DND-41 (cell line): ENCODE measurements around the gene PRDX2.

Experiments
- ATAC-seq: fragments of 200-7000 bp; cut with Tn5 transposase; 3 replicates; pipeline ENCODE4 v1.9.1; 2021; ENCODE audit warnings: low read depth; ENCODE audit not compliant: insufficient read depth
- DNase-seq: peaks from one replicate; pipeline ENCODE4 v3.0.0-alpha.2; 2020
- H2AFZ ChIP-seq: 2 replicates; pipeline ENCODE4 v1.6.0; 2012; ENCODE audit warnings: low read depth, low read length
- H3K27ac ChIP-seq: 2 replicates; pipeline ENCODE4 v1.5.1; 2012; ENCODE audit warnings: low read length, inconsistent platforms
- H3K27me3 ChIP-seq: fragments of 200-600 bp; sonication (generic); 2 replicates; pipeline ENCODE4 v1.6.0; 2012; ENCODE audit warnings: low read length, mild to moderate bottlenecking, inconsistent platforms; ENCODE audit not compliant: insufficient read depth, poor library complexity
- H3K36me3 ChIP-seq: 2 replicates; pipeline ENCODE4 v1.5.1; 2012; ENCODE audit warnings: low read length, inconsistent platforms; ENCODE audit not compliant: insufficient read depth
- H3K4me1 ChIP-seq: 2 replicates; pipeline ENCODE4 v1.5.1; 2012; ENCODE audit warnings: mild to moderate bottlenecking, low read length; ENCODE audit not compliant: insufficient read depth
- H3K4me2 ChIP-seq: 2 replicates; pipeline ENCODE4 v1.6.0; 2012; ENCODE audit warnings: mild to moderate bottlenecking, moderate library complexity, low read length, inconsistent platforms; ENCODE audit not compliant: insufficient read depth
- H3K4me3 ChIP-seq, 2 experiments: fragments of 200-600 bp in 1 of 2; shearing (Covaris generic) in 1 of 2; 2 replicates each; pipeline ENCODE4 v1.5.1; 2012 to 2016; ENCODE audit warnings: inconsistent platforms in 2 of 2, low read length in 2 of 2, mild to moderate bottlenecking in 2 of 2, low read depth in 1 of 2, moderate library complexity in 1 of 2
- H3K79me2 ChIP-seq: 2 replicates; pipeline ENCODE4 v1.6.0; 2012; ENCODE audit warnings: low read length, inconsistent platforms; ENCODE audit not compliant: insufficient read depth
- H3K9ac ChIP-seq: 2 replicates; pipeline ENCODE4 v1.6.0; 2012; ENCODE audit warnings: low read depth, mild to moderate bottlenecking, inconsistent platforms, low read length, moderate library complexity
- H3K9me3 ChIP-seq: 2 replicates; pipeline ENCODE4 v1.5.1; 2012; ENCODE audit warnings: low read length, moderate library complexity, mild to moderate bottlenecking, inconsistent platforms; ENCODE audit not compliant: insufficient read depth, severe bottlenecking
- H4K20me1 ChIP-seq: 2 replicates; pipeline ENCODE4 v1.6.0; 2012; ENCODE audit warnings: low read length; ENCODE audit not compliant: insufficient read depth
- CTCF ChIP-seq: IDR thresholded peaks from 2 replicates; pipeline ENCODE4 v1.5.1; 2012; ENCODE audit warnings: borderline replicate concordance, low read length, moderate library complexity, mild to moderate bottlenecking; ENCODE audit not compliant: poor library complexity, severe bottlenecking; ENCODE audit errors: extremely low read depth
- EZH2 ChIP-seq: IDR thresholded peaks from 3 replicates; pipeline ENCODE4 v1.6.1; 2012; ENCODE audit warnings: borderline replicate concordance, low read depth, mild to moderate bottlenecking, moderate library complexity, low read length, inconsistent platforms; ENCODE audit not compliant: severe bottlenecking

PRDX2 gene

GRCh38 chr19:12794971-12795381, 6.6 kb downstream of the PRDX2 start:
- Histone ChIP-seq H3K4me2 (no peak overlapping the region), H3K9ac (peak overlapping the region; percentile 79; the same call in 1 of the 2 replicates)

GRCh38 chr19:12794196-12794941, 7.2 kb downstream of the PRDX2 start:
- Histone ChIP-seq H3K4me1 (peaks cover 48% of the 10 kb centered on the region), H3K9ac (peak overlapping the region; percentile 79), H3K27ac (peak overlapping the region; percentile 89), H2AFZ (peak overlapping the region; percentile 62), H3K79me2 (peaks cover 23% of the 10 kb centered on the region), H3K4me3 (peak overlapping the region; percentile 69 to 71; a peak in 3 of 4 replicates), H3K9me3 (no peaks in the 10 kb centered on the region), H3K4me2 (peak overlapping the region; percentile 78), H4K20me1 (no peaks in the 10 kb centered on the region; the same call in 1 of the 2 replicates), H3K27me3 (no peaks in the 10 kb centered on the region), H3K36me3 (no peaks in the 10 kb centered on the region; the same call in 1 of the 2 replicates)
- TF ChIP-seq EZH2 (no peak), CTCF (no peak)
- no peak for ATAC-seq
- DNase-seq, result no peak

More at GRCh38 chr19:12794971-12795381, 6.6 kb downstream of the PRDX2 start:
- ATAC-seq (no peak), DNase-seq (no peak)
- Histone ChIP-seq H3K79me2 (peaks cover 23% of the 10 kb centered on the region), H2AFZ (no peak overlapping the region), H3K4me3 (no peak overlapping the region), H3K4me1 (peaks cover 46% of the 10 kb centered on the region), H3K36me3 (no peaks in the 10 kb centered on the region; the same call in 1 of the 2 replicates), H3K27me3 (no peaks in the 10 kb centered on the region), H4K20me1 (no peaks in the 10 kb centered on the region; the same call in 1 of the 2 replicates), H3K9me3 (no peaks in the 10 kb centered on the region), H3K27ac (no peak overlapping the region)
- TF ChIP-seq CTCF, result no peak
- TF ChIP-seq EZH2, result no peak

- peak overlapping the region; percentile 89 for H3K27ac ChIP-seq
Measured at GRCh38 chr19:12793290-12794195, 8.1 kb downstream of the PRDX2 start.

More at GRCh38 chr19:12793290-12794195, 8.1 kb downstream of the PRDX2 start:
- H3K79me2 ChIP-seq, result peaks cover 23% of the 10 kb centered on the region
- TF ChIP-seq EZH2, result no peak
- TF ChIP-seq CTCF, result no peak
- peak overlapping the region; percentile 69 to 71 for H3K4me3 ChIP-seq
- no peaks in the 10 kb centered on the region; the same call in 1 of the 2 replicates for H3K36me3 ChIP-seq
- peaks cover 48% of the 10 kb centered on the region for H3K4me1 ChIP-seq
- H3K9ac ChIP-seq, result peak overlapping the region; percentile 79
- H2AFZ ChIP-seq, result peak overlapping the region; percentile 62
- ATAC-seq (peak; percentile 60), DNase-seq (peak; percentile 91)
- no peaks in the 10 kb centered on the region for H3K9me3 ChIP-seq
- H3K4me2 ChIP-seq, result peak overlapping the region; percentile 78
- no peaks in the 10 kb centered on the region; the same call in 1 of the 2 replicates for H4K20me1 ChIP-seq
- no peaks in the 10 kb centered on the region for H3K27me3 ChIP-seq
